Astrocyte (in vitro differentiated cells and primary cell): ENCODE measurements around the gene ADIPOR1. TPM values are rescaled to one million over a fixed set of nuclear protein-coding genes. Genes with fewer than 3 reads are reported as not detected.

Experiments
- DNase-seq: peaks from one replicate; pipeline ENCODE4 v3.0.0-alpha.2; 2010; ENCODE audit warnings: low read depth
- FAIRE-seq: peaks from 2 replicates; lab custom pipeline; 2011; peaks lifted over from hg19 to GRCh38; lab: Jason Lieb, UNC
- H2AFZ ChIP-seq: 2 replicates; pipeline ENCODE4 v1.6.0; 2012; ENCODE audit warnings: low read depth, low read length, inconsistent platforms
- H3K27ac ChIP-seq: 2 replicates; pipeline ENCODE4 v1.5.1; 2011; ENCODE audit warnings: low read depth, low read length, inconsistent platforms
- H3K27me3 ChIP-seq: 2 replicates; pipeline ENCODE4 v1.6.0; 2011; ENCODE audit warnings: low read length, inconsistent platforms; ENCODE audit not compliant: insufficient read depth
- H3K36me3 ChIP-seq: 2 replicates; pipeline ENCODE4 v1.5.1; 2011; ENCODE audit warnings: low read length, inconsistent platforms; ENCODE audit not compliant: insufficient read depth
- H3K4me1 ChIP-seq: 2 replicates; pipeline ENCODE4 v1.5.1; 2011; ENCODE audit warnings: low read length, inconsistent platforms; ENCODE audit not compliant: insufficient read depth
- H3K4me2 ChIP-seq: 2 replicates; pipeline ENCODE4 v1.6.0; 2012; ENCODE audit warnings: low read length, inconsistent platforms
- H3K4me3 ChIP-seq: 2 replicates; pipeline ENCODE4 v1.5.1; 2011; ENCODE audit warnings: low read depth, mild to moderate bottlenecking, low read length, inconsistent platforms; ENCODE audit not compliant: insufficient read depth
- H3K79me2 ChIP-seq: 2 replicates; pipeline ENCODE4 v1.6.0; 2012; ENCODE audit warnings: mild to moderate bottlenecking, low read length, inconsistent platforms; ENCODE audit not compliant: insufficient read depth
- H3K9ac ChIP-seq: 2 replicates; pipeline ENCODE4 v1.6.0; 2012; ENCODE audit warnings: mild to moderate bottlenecking, low read length, inconsistent platforms
- H3K9me3 ChIP-seq: 2 replicates; pipeline ENCODE4 v1.5.1; 2012; ENCODE audit warnings: low read depth, mild to moderate bottlenecking, low read length, inconsistent platforms; ENCODE audit not compliant: insufficient read depth
- H4K20me1 ChIP-seq: 2 replicates; pipeline ENCODE4 v1.6.0; 2012; ENCODE audit warnings: low read length, inconsistent platforms; ENCODE audit not compliant: insufficient read depth
- H3K27ac Mint-ChIP-seq: one replicate; pipeline ENCODE4 v1.8.0; 2021; ENCODE audit warnings: mild to moderate bottlenecking, mixed read lengths; ENCODE audit not compliant: unreplicated experiment
- H3K27me3 Mint-ChIP-seq: one replicate; pipeline ENCODE4 v1.8.0; 2021; ENCODE audit warnings: low read depth, mixed read lengths; ENCODE audit not compliant: unreplicated experiment
- H3K36me3 Mint-ChIP-seq: one replicate; pipeline ENCODE4 v1.8.0; 2021; ENCODE audit warnings: low read depth, mixed read lengths; ENCODE audit not compliant: unreplicated experiment
- H3K4me1 Mint-ChIP-seq: one replicate; pipeline ENCODE4 v1.8.0; 2021; ENCODE audit warnings: low read depth, mixed read lengths; ENCODE audit not compliant: unreplicated experiment
- H3K4me3 Mint-ChIP-seq: one replicate; pipeline ENCODE4 v1.8.0; 2021; ENCODE audit warnings: mild to moderate bottlenecking, moderate library complexity, mixed read lengths; ENCODE audit not compliant: unreplicated experiment
- H3K9me3 Mint-ChIP-seq: one replicate; pipeline ENCODE4 v1.8.0; 2021; ENCODE audit warnings: mild to moderate bottlenecking, mixed read lengths; ENCODE audit not compliant: unreplicated experiment
- EZH2 ChIP-seq: IDR thresholded peaks from 2 replicates; pipeline ENCODE4 v1.6.1; 2012; ENCODE audit warnings: mild to moderate bottlenecking, low read length, inconsistent platforms; ENCODE audit not compliant: insufficient read depth
- total RNA-seq: library from RNA; stranded (reverse); gene quantifications from 2 replicates; pipeline ENCODE4 v1.2.1, GENCODE V29; 2021
- TF ChIP-seq, protein P1 (sequence below): IDR thresholded peaks from 2 replicates; pipeline ENCODE4 v1.5.1; 2011; ENCODE audit warnings: low read depth, mild to moderate bottlenecking, inconsistent platforms, low read length, moderate library complexity; ENCODE audit not compliant: insufficient read depth

Gene ADIPOR1
- total RNA-seq, 1 donor from 2014 or later = 73.0 TPM

DNA sequence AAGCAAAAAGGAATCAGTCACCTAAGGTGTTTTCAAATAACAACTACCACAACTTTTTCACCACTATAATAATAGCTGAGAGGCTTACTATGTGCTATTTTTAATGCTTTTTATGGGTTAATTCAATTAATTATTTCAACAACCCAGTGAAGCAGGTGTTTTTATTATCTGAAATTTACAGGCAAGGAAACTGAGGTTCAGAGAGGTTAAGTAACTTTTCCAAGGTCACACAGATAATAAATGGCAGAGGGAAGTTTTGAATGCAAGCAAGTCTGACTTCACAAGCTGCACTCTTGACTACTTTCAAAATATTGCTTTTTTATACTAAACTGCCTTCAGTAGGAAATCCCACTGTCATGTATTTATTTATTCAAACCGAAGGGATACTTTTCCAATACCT is 44.8 kb upstream of the ADIPOR1 start:
- no peak overlapping the region for H3K4me2 ChIP-seq
- Mint-ChIP-seq H3K36me3 (no peaks in the 10 kb centered on the region), H3K27ac (no peak overlapping the region), H3K4me1 (peaks cover 13% of the 10 kb centered on the region), H3K4me3 (no peak overlapping the region), H3K27me3 (peaks cover 2% of the 10 kb centered on the region), H3K9me3 (no peaks in the 10 kb centered on the region)
- no peaks in the 10 kb centered on the region for H3K4me1 ChIP-seq
- no peak for DNase-seq
- no peak overlapping the region for H3K9ac ChIP-seq
- peaks cover 4% of the 10 kb centered on the region for H4K20me1 ChIP-seq
- no peaks in the 10 kb centered on the region for H3K36me3 ChIP-seq
- H2AFZ ChIP-seq = no peak overlapping the region
- FAIRE-seq = no peak
- no peaks in the 10 kb centered on the region for H3K9me3 ChIP-seq
- TF ChIP-seq, protein P1, sequence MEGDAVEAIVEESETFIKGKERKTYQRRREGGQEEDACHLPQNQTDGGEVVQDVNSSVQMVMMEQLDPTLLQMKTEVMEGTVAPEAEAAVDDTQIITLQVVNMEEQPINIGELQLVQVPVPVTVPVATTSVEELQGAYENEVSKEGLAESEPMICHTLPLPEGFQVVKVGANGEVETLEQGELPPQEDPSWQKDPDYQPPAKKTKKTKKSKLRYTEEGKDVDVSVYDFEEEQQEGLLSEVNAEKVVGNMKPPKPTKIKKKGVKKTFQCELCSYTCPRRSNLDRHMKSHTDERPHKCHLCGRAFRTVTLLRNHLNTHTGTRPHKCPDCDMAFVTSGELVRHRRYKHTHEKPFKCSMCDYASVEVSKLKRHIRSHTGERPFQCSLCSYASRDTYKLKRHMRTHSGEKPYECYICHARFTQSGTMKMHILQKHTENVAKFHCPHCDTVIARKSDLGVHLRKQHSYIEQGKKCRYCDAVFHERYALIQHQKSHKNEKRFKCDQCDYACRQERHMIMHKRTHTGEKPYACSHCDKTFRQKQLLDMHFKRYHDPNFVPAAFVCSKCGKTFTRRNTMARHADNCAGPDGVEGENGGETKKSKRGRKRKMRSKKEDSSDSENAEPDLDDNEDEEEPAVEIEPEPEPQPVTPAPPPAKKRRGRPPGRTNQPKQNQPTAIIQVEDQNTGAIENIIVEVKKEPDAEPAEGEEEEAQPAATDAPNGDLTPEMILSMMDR = no peak
- TF ChIP-seq EZH2 = no peak
- H3K27me3 ChIP-seq = peaks cover 6% of the 10 kb centered on the region
- peaks cover 5% of the 10 kb centered on the region for H3K79me2 ChIP-seq
- H3K27ac ChIP-seq = no peak overlapping the region
- H3K4me3 ChIP-seq = no peak overlapping the region

DNA sequence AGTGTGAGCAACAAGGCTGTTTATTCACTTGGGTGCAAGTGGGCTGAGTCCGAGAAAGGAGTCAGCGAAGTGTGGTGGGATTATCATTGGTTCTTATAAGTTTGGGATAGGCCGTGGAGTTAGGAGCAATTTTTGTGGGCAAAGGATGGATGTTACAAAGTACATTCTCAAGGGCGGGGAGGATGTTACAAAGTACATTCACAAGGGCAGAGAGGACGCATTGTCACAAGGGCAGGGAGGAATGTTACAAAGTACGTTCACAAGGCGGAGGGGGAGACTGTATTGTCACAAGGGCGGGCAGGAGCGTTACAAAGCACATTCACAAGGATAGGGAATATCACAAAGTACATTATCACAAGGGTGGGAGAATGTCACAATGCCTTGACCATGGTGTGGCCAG is 43.9 kb upstream of the ADIPOR1 start:
- Histone ChIP-seq H3K4me1 (no peaks in the 10 kb centered on the region), H2AFZ (peak overlapping the region; percentile 52), H4K20me1 (no peaks in the 10 kb centered on the region), H3K4me3 (no peak overlapping the region), H3K79me2 (no peaks in the 10 kb centered on the region), H3K27me3 (peaks cover 14% of the 10 kb centered on the region), H3K4me2 (no peak overlapping the region), H3K9ac (no peak overlapping the region), H3K9me3 (no peaks in the 10 kb centered on the region), H3K27ac (no peak overlapping the region), H3K36me3 (no peaks in the 10 kb centered on the region)
- no peak for DNase-seq
- Mint-ChIP-seq H3K9me3 (no peaks in the 10 kb centered on the region), H3K27me3 (peaks cover 6% of the 10 kb centered on the region), H3K4me3 (no peak overlapping the region), H3K4me1 (peaks cover 13% of the 10 kb centered on the region), H3K36me3 (no peaks in the 10 kb centered on the region), H3K27ac (peak overlapping the region; percentile 80)
- TF ChIP-seq EZH2 = no peak
- TF ChIP-seq, protein P1 = no peak
- no peak for FAIRE-seq

DNA sequence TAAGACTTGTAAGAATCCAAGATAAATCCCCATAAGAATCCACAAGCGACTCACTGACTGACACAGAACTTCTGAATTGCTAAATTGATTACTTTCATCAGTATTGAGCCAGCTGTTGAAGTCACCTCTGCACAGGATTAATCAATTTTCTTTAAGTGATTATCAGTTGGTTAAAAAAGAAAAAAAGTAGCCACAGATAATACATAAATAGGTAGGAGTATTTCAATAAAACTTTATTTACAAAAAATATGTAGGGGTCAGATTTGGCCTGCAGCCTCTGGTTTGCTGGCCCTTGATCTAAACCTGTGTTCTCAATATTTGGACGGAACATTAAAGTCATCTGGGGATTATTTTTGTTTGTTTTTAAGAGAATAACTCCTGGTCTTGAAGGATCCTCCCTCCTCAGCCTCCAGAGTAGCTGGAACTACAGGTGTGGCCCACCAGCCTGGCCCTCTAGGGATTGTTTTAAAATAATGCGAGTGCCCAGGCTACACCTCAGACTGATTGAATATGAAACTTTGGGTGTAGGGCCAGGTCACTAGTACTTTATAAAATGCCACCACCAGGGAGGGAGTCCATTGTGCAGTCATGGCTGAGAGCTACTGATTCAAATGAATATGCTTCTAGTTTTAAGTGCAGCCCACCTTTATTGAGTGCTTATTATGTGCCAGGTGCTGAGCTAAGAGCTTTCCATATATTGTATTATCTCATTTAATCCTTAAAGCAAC is 42.3 kb upstream of the ADIPOR1 start:
- no peaks in the 10 kb centered on the region for H4K20me1 ChIP-seq
- H3K36me3 ChIP-seq = no peaks in the 10 kb centered on the region
- no peak overlapping the region for H3K4me2 ChIP-seq
- Mint-ChIP-seq H3K36me3 (no peaks in the 10 kb centered on the region), H3K27me3 (peaks cover 15% of the 10 kb centered on the region), H3K27ac (no peak overlapping the region), H3K4me1 (peaks cover 6% of the 10 kb centered on the region), H3K4me3 (no peak overlapping the region), H3K9me3 (no peaks in the 10 kb centered on the region)
- DNase-seq (no peak), FAIRE-seq (no peak)
- H3K4me1 ChIP-seq = no peaks in the 10 kb centered on the region
- no peak for TF ChIP-seq EZH2
- TF ChIP-seq, protein P1 = no peak
- H3K27ac ChIP-seq = no peak overlapping the region
- no peaks in the 10 kb centered on the region for H3K9me3 ChIP-seq
- no peak overlapping the region for H3K9ac ChIP-seq
- no peaks in the 10 kb centered on the region for H3K79me2 ChIP-seq
- no peak overlapping the region for H2AFZ ChIP-seq
- peaks cover 24% of the 10 kb centered on the region for H3K27me3 ChIP-seq
- no peak overlapping the region for H3K4me3 ChIP-seq
